ENCODE measurements around the gene ZNF474. TPM values are rescaled to one million over a fixed set of nuclear protein-coding genes. Genes with fewer than 3 reads are reported as not detected.

ZNF474 gene
- total and polyA plus RNA-seq, 4 donors: 0.94 to 8.9 (median 5.2) TPM

DNA sequence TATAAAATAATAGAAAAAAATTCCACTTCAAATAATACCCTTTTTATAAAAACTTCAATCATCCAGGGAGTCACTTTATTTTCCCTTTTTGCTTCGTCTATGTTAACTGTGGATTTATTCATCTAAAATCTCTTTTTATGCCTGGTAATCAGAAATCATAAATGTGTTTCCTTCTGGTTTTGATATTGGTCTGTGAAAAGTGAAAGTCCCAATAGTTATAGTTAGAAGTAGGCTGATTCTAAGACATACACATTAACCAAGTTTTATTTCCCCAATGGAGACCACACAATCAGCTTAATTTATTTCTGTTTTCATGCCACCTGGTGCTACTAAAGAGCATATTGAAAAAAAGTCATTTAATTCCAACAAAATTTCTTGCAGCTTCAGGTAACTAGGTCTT, 45.7 kb downstream of the ZNF474 start:
- WGBS, 2 donors: 35 to 66% methylated on average over 1 of the region's 1 CpG
- H3K27me3 ChIP-seq (ENCODE audit: control insufficient read depth in 3 of 3, insufficient read depth in 3 of 3, low read length in 2 of 3): no peaks in the 10 kb centered on the region
- no peak overlapping the region for H3K27ac ChIP-seq (ENCODE audit: low read depth in 1 of 2, low read length in 1 of 2)
- DNase-seq: no peak
- no peaks in the 10 kb centered on the region for H3K36me3 ChIP-seq (ENCODE audit: control insufficient read depth in 4 of 4, insufficient read depth in 4 of 4, low read length in 4 of 4)
- no peak for TF ChIP-seq CTCF (IDR thresholded peaks at IDR 0.05; ENCODE audit: control extremely low read depth, extremely low read depth)
- no peak overlapping the region for H3K9ac ChIP-seq (ENCODE audit: insufficient read depth in 1 of 2, low read length in 2 of 2)
- peaks cover 0 to 3% (median 0%) of the 10 kb centered on the region in 5 donors for H3K4me1 ChIP-seq (ENCODE audit: control insufficient read depth in 5 of 5, insufficient read depth in 5 of 5, low read length in 5 of 5)
- no peak overlapping the region for H3K4me3 ChIP-seq
- ATAC-seq (ENCODE audit: insufficient read depth, low FRiP score): no peak
- H3K9me3 ChIP-seq (ENCODE audit: control insufficient read depth in 4 of 4, insufficient read depth in 3 of 4, low read length in 3 of 4): no peaks in the 10 kb centered on the region

- TF ChIP-seq CTCF (IDR thresholded peaks at IDR 0.05; ENCODE audit: control extremely low read depth, extremely low read depth): no peak
- Histone ChIP-seq H3K9ac (ENCODE audit: insufficient read depth in 1 of 2, low read length in 2 of 2) (no peak overlapping the region), H3K4me1 (ENCODE audit: control insufficient read depth in 5 of 5, insufficient read depth in 5 of 5, low read length in 5 of 5) (peaks cover 0 to 4% (median 0%) of the 10 kb centered on the region in 5 donors), H3K27ac (ENCODE audit: low read depth in 1 of 2, low read length in 1 of 2) (no peak overlapping the region), H3K4me3 (no peak overlapping the region), H3K36me3 (ENCODE audit: control insufficient read depth in 4 of 4, insufficient read depth in 4 of 4, low read length in 4 of 4) (no peaks in the 10 kb centered on the region), H3K27me3 (ENCODE audit: control insufficient read depth in 3 of 3, insufficient read depth in 3 of 3, low read length in 2 of 3) (no peaks in the 10 kb centered on the region), H3K9me3 (ENCODE audit: control insufficient read depth in 4 of 4, insufficient read depth in 3 of 4, low read length in 3 of 4) (no peaks in the 10 kb centered on the region)
- DNase-seq (no peak), ATAC-seq (ENCODE audit: insufficient read depth, low FRiP score) (no peak)
Measured at GRCh38 chr5:122175852-122176251, 46.5 kb downstream of the ZNF474 start.

- no peak overlapping the region for H3K9ac ChIP-seq (ENCODE audit: insufficient read depth in 1 of 2, low read length in 2 of 2)
- ATAC-seq (ENCODE audit: insufficient read depth, low FRiP score) (no peak), DNase-seq (no peak)
- 87 to 94% methylated on average over 2 of the region's 2 CpGs for WGBS, 2 donors
- H3K36me3 ChIP-seq (ENCODE audit: control insufficient read depth in 4 of 4, insufficient read depth in 4 of 4, low read length in 4 of 4): no peaks in the 10 kb centered on the region
- peaks cover 0 to 6% (median 0%) of the 10 kb centered on the region in 5 donors for H3K4me1 ChIP-seq (ENCODE audit: control insufficient read depth in 5 of 5, insufficient read depth in 5 of 5, low read length in 5 of 5)
- no peaks in the 10 kb centered on the region for H3K27me3 ChIP-seq (ENCODE audit: control insufficient read depth in 3 of 3, insufficient read depth in 3 of 3, low read length in 2 of 3)
- no peak overlapping the region for H3K27ac ChIP-seq (ENCODE audit: low read depth in 1 of 2, low read length in 1 of 2)
- H3K9me3 ChIP-seq (ENCODE audit: control insufficient read depth in 4 of 4, insufficient read depth in 3 of 4, low read length in 3 of 4): no peaks in the 10 kb centered on the region
- TF ChIP-seq CTCF (IDR thresholded peaks at IDR 0.05; ENCODE audit: control extremely low read depth, extremely low read depth): no peak
- H3K4me3 ChIP-seq: no peak overlapping the region
Measured at GRCh38 chr5:122177161-122177560, 47.8 kb downstream of the ZNF474 start.

- DNase-seq (no peak), ATAC-seq (ENCODE audit: insufficient read depth, low FRiP score) (no peak)
- Histone ChIP-seq H3K4me1 (ENCODE audit: control insufficient read depth in 5 of 5, insufficient read depth in 5 of 5, low read length in 5 of 5) (peaks cover 3 to 22% (median 8%) of the 10 kb centered on the region in 5 donors), H3K27ac (ENCODE audit: low read depth in 1 of 2, low read length in 1 of 2) (no peak overlapping the region), H3K27me3 (ENCODE audit: control insufficient read depth in 3 of 3, insufficient read depth in 3 of 3, low read length in 2 of 3) (no peaks in the 10 kb centered on the region), H3K36me3 (ENCODE audit: control insufficient read depth in 4 of 4, insufficient read depth in 4 of 4, low read length in 4 of 4) (no peaks in the 10 kb centered on the region), H3K9me3 (ENCODE audit: control insufficient read depth in 4 of 4, insufficient read depth in 3 of 4, low read length in 3 of 4) (no peaks in the 10 kb centered on the region), H3K4me3 (no peak overlapping the region), H3K9ac (ENCODE audit: insufficient read depth in 1 of 2, low read length in 2 of 2) (no peak overlapping the region)
- 54 to 72% methylated on average over 1 of the region's 1 CpG for WGBS, 2 donors
- no peak for TF ChIP-seq CTCF (IDR thresholded peaks at IDR 0.05; ENCODE audit: control extremely low read depth, extremely low read depth)
Measured at GRCh38 chr5:122179701-122180100, 50.4 kb downstream of the ZNF474 start.
